Right lobe of liver (tissue), 4 donors: ENCODE measurements around the gene CCDC88C.

ENCODE experiments used
- POLR2A ChIP-seq: fragments of 450-650 bp; IDR thresholded peaks from one replicate; pipeline ENCODE4 v1.6.1; 2017; ENCODE audit warnings: antibody characterized with exemption, mild to moderate bottlenecking
- TF ChIP-seq, protein P1 (sequence below), 4 donors: fragments of 200-600 bp in 3 of 4; fragments of 450-650 bp in 1 of 4; IDR thresholded peaks; one replicate each; pipeline versions ENCODE4 v1.5.1 to v1.8.0; 2016 to 2022; ENCODE audit warnings: antibody characterized with exemption in 4 of 4, mild to moderate bottlenecking in 2 of 4
- donor health status: DM: no; HTN: no; CAD: no.
- donor health status: DM: no; HTN: no; CAD: no.
- donor health status: DM: no; HTN: yes; CAD: no.

DNA sequence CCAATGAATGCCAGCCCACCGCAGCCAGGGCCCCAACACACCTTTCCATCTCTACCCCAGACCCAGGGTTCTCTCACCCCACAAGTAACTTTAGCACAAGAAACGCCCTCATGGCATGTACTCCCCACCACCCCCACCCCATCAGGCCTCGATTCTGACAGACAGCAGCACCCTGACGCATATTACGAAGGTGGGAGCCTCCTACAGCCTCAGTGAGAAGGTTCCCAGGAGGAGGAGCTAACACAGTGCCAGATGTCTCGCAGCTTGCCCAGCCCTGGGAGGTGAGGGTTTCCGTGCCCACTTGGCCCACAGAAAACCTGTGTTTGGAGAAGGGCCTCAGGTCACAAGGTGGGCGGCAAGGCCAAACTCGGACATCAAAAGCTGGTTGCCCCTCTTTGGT, 32.4 kb downstream of the CCDC88C start:
- TF ChIP-seq, protein P1, sequence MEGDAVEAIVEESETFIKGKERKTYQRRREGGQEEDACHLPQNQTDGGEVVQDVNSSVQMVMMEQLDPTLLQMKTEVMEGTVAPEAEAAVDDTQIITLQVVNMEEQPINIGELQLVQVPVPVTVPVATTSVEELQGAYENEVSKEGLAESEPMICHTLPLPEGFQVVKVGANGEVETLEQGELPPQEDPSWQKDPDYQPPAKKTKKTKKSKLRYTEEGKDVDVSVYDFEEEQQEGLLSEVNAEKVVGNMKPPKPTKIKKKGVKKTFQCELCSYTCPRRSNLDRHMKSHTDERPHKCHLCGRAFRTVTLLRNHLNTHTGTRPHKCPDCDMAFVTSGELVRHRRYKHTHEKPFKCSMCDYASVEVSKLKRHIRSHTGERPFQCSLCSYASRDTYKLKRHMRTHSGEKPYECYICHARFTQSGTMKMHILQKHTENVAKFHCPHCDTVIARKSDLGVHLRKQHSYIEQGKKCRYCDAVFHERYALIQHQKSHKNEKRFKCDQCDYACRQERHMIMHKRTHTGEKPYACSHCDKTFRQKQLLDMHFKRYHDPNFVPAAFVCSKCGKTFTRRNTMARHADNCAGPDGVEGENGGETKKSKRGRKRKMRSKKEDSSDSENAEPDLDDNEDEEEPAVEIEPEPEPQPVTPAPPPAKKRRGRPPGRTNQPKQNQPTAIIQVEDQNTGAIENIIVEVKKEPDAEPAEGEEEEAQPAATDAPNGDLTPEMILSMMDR (IDR thresholded peaks at IDR 0.05): no peak
- TF ChIP-seq POLR2A: no peak
